ENCODE results near the gene AP2A2.

The AP2A2 gene

DNA sequence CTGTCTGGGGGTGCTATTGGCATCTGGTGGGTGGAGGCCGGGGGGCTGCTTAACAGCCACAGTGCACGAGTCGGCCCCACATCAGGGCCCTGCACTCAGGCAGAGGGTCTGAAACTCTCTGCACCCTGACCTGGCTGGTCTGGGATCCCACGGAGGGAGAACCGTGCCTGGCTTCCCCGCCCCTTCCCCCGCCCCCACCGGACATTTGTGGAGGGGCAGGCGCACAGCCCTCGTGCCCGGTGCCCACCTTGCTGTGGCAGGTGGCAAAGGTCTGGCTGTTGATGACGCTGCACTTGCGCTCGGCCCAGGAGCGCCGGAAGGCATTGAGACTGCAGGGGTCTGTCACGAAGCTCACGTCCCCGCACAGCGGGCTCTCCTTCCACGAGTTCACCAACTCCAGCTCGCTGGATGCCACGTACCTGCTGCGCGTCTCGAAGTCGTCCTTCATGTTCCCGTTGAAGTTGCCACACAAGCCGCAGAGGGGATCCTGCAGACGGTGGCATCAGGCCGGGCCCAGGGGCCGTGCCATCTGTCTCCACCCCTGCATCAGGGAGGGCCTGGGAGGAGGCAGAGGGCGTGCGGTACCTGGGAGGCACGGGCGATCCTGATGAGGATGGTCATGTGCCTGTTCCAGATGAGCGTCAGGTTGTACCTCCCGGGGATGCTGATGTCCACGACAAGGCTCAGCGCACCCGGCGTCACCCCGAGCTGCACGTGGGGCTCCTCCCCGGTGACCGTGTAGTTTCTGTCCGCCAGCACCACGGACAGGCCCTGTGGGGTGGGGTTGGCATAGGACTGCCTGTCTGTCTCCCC lies 99.1 kb downstream of the AP2A2 start:
- CTCF ChIA-PET: no interaction called here
- H3K4me3 ChIP-seq (ENCODE audit: low read depth, low read length): no peak overlapping the region
- H3K27ac ChIP-seq (ENCODE audit: extremely low read depth, low read depth, low read length): no peak overlapping the region
- H3K4me1 ChIP-seq (ENCODE audit: control insufficient read depth, insufficient read depth, low read length): no peaks in the 10 kb centered on the region
- POLR2A ChIA-PET: no interaction called here
- TF ChIP-seq, protein P1, sequence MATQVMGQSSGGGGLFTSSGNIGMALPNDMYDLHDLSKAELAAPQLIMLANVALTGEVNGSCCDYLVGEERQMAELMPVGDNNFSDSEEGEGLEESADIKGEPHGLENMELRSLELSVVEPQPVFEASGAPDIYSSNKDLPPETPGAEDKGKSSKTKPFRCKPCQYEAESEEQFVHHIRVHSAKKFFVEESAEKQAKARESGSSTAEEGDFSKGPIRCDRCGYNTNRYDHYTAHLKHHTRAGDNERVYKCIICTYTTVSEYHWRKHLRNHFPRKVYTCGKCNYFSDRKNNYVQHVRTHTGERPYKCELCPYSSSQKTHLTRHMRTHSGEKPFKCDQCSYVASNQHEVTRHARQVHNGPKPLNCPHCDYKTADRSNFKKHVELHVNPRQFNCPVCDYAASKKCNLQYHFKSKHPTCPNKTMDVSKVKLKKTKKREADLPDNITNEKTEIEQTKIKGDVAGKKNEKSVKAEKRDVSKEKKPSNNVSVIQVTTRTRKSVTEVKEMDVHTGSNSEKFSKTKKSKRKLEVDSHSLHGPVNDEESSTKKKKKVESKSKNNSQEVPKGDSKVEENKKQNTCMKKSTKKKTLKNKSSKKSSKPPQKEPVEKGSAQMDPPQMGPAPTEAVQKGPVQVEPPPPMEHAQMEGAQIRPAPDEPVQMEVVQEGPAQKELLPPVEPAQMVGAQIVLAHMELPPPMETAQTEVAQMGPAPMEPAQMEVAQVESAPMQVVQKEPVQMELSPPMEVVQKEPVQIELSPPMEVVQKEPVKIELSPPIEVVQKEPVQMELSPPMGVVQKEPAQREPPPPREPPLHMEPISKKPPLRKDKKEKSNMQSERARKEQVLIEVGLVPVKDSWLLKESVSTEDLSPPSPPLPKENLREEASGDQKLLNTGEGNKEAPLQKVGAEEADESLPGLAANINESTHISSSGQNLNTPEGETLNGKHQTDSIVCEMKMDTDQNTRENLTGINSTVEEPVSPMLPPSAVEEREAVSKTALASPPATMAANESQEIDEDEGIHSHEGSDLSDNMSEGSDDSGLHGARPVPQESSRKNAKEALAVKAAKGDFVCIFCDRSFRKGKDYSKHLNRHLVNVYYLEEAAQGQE (tag by site-specific recombination; IDR thresholded peaks at IDR 0.05): 0 out of 2 replicates have a peak, but pooled peaks have one; percentile 49
- TF ChIP-seq ZNF24 (tag by site-specific recombination; IDR thresholded peaks at IDR 0.05): no peak
- H3K9me3 ChIP-seq (ENCODE audit: control insufficient read depth, insufficient read depth, low read depth, low read length): no peaks in the 10 kb centered on the region
- no peaks in the 10 kb centered on the region for H3K36me3 ChIP-seq (ENCODE audit: control insufficient read depth in 2 of 2, insufficient read depth in 1 of 2, low read length in 2 of 2)

DNA sequence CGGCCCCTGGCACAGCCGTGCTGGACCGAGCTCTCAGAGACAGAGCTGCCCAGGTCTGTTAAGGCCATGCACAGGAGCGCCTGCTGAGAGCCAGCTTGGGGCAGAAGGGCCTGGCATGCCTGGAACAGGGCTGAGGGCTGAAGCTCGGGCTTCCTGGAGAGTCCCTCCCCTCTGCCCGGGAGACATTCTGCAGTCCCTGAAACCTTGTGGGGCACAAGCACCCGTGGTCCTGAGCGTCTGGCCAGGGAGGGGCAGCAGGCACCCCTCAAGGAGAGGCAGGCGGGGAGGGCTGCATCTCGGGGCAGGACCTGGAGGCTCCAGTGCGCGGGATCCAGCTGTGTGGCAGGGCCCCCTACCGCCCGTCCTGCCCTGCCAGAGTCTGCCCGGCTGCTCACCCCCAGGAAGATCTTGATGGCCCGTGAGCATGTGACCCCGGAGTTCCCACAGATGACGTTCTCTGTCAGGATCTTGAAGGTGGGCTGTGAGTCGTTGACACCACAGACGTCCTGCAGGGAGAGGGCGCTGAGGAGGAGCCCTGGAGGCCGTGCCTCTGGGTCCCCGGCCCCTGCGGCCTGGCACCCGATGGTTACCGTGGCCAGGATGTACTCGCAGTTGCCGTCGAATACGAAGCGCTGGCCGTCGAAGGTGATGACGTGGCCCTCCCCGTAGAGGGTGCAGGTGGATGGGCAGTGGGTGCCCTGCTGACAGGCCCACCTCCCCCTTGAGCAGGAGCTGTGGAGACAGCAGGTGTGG lies 99.9 kb downstream of the AP2A2 start:
- POLR2A ChIA-PET: no interaction called here
- H3K36me3 ChIP-seq (ENCODE audit: control insufficient read depth in 2 of 2, insufficient read depth in 1 of 2, low read length in 2 of 2): no peaks in the 10 kb centered on the region
- TF ChIP-seq GLIS1 (tag by site-specific recombination; IDR thresholded peaks at IDR 0.05): peak; percentile 72
- peak; percentile 66 for TF ChIP-seq ZIC2 (tag by site-specific recombination; IDR thresholded peaks at IDR 0.05)
- TF ChIP-seq, protein P2, sequence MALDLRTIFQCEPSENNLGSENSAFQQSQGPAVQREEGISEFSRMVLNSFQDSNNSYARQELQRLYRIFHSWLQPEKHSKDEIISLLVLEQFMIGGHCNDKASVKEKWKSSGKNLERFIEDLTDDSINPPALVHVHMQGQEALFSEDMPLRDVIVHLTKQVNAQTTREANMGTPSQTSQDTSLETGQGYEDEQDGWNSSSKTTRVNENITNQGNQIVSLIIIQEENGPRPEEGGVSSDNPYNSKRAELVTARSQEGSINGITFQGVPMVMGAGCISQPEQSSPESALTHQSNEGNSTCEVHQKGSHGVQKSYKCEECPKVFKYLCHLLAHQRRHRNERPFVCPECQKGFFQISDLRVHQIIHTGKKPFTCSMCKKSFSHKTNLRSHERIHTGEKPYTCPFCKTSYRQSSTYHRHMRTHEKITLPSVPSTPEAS (tag by site-specific recombination; IDR thresholded peaks at IDR 0.05): no peak
- TF ChIP-seq OVOL3 (tag by site-specific recombination; IDR thresholded peaks at IDR 0.05): no peak
- no peak overlapping the region for H3K4me3 ChIP-seq (ENCODE audit: low read depth, low read length)
- no peaks in the 10 kb centered on the region for H3K9me3 ChIP-seq (ENCODE audit: control insufficient read depth, insufficient read depth, low read depth, low read length)
- no peaks in the 10 kb centered on the region for H3K4me1 ChIP-seq (ENCODE audit: control insufficient read depth, insufficient read depth, low read length)
- CTCF ChIA-PET: interaction anchor here (0.6 kb wide), 1 partner anchor 21 kb away, joined by 3 read pairs; no protein-coding TSS in a partner anchor
- no peak overlapping the region for H3K27ac ChIP-seq (ENCODE audit: extremely low read depth, low read depth, low read length)

DNA sequence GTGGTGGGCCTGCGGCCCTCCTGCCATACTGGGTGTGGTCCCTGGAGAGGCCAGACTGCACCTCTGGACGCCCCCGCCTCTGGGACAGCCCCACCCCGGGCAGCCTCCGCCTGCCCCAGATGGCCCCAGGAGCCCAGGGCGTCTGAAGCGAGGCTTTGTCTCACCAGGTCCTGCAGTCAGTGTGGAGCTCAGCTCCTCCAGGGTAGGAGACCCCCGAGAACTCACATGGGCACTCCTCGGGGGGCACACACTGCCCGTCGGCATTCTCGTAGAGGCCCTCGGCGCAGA lies 100.4 kb downstream of the AP2A2 start:
- TF ChIP-seq, protein P3, sequence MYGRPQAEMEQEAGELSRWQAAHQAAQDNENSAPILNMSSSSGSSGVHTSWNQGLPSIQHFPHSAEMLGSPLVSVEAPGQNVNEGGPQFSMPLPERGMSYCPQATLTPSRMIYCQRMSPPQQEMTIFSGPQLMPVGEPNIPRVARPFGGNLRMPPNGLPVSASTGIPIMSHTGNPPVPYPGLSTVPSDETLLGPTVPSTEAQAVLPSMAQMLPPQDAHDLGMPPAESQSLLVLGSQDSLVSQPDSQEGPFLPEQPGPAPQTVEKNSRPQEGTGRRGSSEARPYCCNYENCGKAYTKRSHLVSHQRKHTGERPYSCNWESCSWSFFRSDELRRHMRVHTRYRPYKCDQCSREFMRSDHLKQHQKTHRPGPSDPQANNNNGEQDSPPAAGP (tag by site-specific recombination; IDR thresholded peaks at IDR 0.05): no peak
- TF ChIP-seq ZFP3 (tag by site-specific recombination; IDR thresholded peaks at IDR 0.05; ENCODE audit: low read depth) (no peak), ZNF350 (tag by site-specific recombination; IDR thresholded peaks at IDR 0.05) (no peak), ZNF266 (tag by site-specific recombination; IDR thresholded peaks at IDR 0.05; ENCODE audit: low read depth) (no peak), ZBTB17 (tag by site-specific recombination; IDR thresholded peaks at IDR 0.05) (no peak)
- TF ChIP-seq, protein P4, sequence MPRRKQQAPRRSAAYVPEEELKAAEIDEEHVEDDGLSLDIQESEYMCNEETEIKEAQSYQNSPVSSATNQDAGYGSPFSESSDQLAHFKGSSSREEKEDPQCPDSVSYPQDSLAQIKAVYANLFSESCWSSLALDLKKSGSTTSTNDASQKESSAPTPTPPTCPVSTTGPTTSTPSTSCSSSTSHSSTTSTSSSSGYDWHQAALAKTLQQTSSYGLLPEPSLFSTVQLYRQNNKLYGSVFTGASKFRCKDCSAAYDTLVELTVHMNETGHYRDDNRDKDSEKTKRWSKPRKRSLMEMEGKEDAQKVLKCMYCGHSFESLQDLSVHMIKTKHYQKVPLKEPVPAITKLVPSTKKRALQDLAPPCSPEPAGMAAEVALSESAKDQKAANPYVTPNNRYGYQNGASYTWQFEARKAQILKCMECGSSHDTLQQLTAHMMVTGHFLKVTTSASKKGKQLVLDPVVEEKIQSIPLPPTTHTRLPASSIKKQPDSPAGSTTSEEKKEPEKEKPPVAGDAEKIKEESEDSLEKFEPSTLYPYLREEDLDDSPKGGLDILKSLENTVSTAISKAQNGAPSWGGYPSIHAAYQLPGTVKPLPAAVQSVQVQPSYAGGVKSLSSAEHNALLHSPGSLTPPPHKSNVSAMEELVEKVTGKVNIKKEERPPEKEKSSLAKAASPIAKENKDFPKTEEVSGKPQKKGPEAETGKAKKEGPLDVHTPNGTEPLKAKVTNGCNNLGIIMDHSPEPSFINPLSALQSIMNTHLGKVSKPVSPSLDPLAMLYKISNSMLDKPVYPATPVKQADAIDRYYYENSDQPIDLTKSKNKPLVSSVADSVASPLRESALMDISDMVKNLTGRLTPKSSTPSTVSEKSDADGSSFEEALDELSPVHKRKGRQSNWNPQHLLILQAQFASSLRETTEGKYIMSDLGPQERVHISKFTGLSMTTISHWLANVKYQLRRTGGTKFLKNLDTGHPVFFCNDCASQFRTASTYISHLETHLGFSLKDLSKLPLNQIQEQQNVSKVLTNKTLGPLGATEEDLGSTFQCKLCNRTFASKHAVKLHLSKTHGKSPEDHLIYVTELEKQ (tag by site-specific recombination; IDR thresholded peaks at IDR 0.05; ENCODE audit: borderline replicate concordance): no peak
- TF ChIP-seq, protein P5, sequence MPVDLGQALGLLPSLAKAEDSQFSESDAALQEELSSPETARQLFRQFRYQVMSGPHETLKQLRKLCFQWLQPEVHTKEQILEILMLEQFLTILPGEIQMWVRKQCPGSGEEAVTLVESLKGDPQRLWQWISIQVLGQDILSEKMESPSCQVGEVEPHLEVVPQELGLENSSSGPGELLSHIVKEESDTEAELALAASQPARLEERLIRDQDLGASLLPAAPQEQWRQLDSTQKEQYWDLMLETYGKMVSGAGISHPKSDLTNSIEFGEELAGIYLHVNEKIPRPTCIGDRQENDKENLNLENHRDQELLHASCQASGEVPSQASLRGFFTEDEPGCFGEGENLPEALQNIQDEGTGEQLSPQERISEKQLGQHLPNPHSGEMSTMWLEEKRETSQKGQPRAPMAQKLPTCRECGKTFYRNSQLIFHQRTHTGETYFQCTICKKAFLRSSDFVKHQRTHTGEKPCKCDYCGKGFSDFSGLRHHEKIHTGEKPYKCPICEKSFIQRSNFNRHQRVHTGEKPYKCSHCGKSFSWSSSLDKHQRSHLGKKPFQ (tag by site-specific recombination; IDR thresholded peaks at IDR 0.05): no peak
- Histone ChIP-seq H3K9me3 (ENCODE audit: control insufficient read depth, insufficient read depth, low read depth, low read length) (no peaks in the 10 kb centered on the region), H3K36me3 (ENCODE audit: control insufficient read depth in 2 of 2, insufficient read depth in 1 of 2, low read length in 2 of 2) (no peaks in the 10 kb centered on the region), H3K4me1 (ENCODE audit: control insufficient read depth, insufficient read depth, low read length) (no peaks in the 10 kb centered on the region), H3K4me3 (ENCODE audit: low read depth, low read length) (no peak overlapping the region), H3K27ac (ENCODE audit: extremely low read depth, low read depth, low read length) (no peak overlapping the region)
- ChIA-PET POLR2A (no interaction called here), CTCF (interaction anchor here (0.6 kb wide), 1 partner anchor 20 kb away, joined by 3 read pairs; no protein-coding TSS in a partner anchor)
